NCI-H1048 (cell line): ENCODE measurements around the gene MYO15B.

ENCODE experiments used
- DNase-seq: peaks from one replicate; lab custom pipeline; 2025; lab: John Stamatoyannopoulos, UW

MYO15B gene

GRCh38 chr17:75587675-75588595, at the start of gene MYO15B:
Gene MYO15B (plus strand): TSS chr17:75587800. CDS start chr17:75588058, 258 bp downstream.
- DNase-seq, result no peak

- DNase-seq, result no peak
These were observed 47.5 kb upstream of the MYO15B start for GRCh38 chr17:75539967-75540729.

DNA sequence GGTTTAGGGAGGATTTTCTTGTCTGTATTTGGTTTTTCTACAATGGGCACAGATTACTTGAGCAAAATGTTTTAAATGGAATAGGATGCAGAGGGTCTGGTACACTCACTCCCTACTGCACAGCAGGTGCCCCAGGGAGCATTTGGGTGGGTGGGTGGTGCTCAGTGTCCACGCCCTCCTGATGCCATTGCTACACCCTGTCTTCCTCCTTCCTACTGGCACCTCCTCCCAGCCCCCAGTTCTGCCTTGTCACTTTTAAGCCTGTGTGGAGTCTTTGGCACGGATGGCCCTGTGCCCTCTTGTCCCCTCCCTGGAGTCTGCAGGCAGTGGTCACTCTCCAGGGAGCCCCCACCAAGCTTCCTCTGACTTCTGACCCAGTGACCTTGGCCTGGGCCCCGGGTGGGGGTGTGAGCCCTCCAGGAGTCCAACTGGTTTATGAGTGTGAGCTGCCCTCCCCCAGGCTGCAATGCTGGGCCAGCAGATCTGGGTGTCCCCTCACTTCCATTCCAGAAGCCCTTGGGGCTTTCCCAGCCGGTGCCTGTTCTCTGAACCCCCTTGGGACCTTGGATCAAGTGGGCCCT, 46.6 kb upstream of the MYO15B start:
- DNase-seq, result no peak

- no peak for DNase-seq
These were observed 45.4 kb upstream of the MYO15B start for GRCh38 chr17:75542229-75542628.

DNA sequence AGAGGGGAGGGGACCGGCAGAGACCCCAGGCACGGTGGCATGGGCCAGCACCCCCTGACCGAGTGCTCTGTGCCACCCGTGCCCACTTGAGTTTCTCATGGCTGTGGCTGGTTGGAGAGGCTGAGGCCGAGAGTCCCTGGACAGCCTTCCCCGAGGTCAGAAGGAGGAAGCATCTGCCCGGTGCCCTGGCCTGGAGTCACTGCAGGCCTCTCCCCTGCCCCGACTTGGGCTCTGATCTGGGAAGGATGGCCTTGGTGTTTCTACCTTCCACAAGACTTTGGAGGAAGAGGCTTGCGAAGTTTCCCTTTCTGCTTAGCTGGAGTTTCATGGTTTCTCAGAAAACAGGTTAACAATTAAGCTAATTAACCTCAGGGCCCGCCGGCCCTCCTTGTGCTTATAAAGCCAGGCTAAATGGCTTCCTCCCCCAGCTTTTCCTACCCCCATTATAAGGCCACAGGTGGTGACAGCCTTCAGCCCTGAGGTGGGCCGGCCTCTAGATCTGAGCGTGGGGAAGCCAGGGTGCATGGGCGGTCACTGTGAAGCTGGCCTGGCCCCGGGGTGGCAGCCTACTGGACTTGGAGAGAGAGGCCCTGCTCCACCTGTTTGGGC, 44.8 kb upstream of the MYO15B start:
- no peak for DNase-seq

DNA sequence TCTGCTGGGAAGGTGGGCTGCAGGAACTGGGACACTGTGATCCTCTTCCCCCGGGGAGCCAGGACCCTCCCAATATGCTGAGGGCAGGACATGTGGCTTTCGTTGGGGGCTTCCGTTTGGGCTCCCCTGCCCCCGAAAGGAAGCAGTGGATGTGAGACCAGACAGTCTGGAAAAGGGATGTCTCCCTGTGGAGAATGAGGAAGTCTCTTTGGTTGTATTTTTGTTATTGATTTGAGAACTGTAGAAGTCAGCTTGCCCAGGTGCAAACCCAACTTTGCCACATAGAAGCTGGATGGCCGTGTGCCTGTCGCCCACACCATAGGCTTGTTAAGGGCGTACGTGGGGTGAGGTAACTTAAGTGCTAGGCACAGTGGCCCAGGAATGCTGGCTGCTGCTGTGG, 43.4 kb upstream of the MYO15B start:
- no peak for DNase-seq

- DNase-seq, result no peak
These were observed 41.4 kb upstream of the MYO15B start for GRCh38 chr17:75546181-75546580.

DNA sequence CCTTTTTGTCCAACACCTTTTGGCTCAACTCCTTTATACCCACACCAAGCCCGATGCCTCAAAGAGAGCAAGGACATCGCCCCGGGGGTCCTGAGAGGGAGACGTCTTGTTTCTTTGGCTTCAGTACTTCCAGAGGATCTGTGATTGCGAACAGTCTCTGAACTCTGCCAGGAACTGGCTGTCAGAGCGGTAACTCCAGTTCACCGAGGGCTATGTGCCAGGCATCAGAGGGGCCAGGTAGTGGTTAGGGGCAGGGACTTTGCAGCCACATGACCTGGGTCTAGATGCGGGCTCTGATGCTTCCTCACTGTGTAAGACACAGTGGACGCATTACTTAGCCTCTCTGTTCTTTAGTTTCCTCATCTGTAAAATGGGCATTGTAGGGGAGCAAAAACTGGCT, 40.5 kb upstream of the MYO15B start:
- no peak for DNase-seq

- DNase-seq, result no peak
These were observed 38.8 kb upstream of the MYO15B start for GRCh38 chr17:75548813-75549212.

DNA sequence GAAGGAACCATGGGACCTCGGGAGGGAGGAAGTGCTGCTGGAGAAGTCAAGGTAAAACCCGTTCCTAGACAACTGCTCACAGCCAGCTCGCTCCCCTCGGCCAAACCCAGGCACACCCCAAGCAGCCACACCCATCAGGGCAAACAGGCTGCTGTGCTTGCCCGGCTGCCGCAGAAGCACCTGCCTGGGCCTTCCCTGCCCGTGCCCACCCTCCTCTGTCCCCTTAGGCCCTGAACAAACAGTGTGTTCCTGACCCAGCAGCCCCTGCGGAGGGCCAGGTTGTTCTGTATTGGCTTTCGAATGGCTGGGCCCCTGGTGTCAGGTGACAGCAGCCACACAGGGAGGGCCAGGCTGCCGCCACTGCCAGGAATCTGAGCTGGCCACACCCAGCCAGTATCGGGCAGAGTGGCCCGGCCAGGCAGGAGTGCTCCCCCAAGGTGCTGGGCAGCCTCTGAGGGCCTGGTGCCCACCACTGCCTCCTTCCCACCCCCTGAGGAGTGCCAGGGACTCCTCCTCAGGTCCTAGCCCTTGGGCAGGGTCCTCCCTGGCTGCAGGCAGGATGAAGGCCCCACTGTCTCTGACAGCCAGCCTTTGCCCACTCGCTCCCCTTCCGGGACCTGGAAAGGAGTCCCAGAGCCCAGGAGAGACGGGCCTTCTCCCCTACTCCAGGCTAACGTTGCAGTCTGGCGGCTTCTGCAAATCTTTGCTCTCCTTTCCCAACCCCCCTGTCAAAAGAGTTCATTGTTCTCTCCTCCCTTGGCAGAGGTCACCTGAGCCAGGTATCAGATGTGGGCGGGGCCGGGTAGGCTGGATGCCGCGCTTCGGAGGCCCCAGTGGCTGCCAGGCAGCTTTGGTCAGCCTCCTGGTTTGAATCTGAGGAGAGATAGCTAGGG, 38.1 kb upstream of the MYO15B start:
- peak; percentile 48 for DNase-seq

GRCh38 chr17:75550139-75550465, 37.5 kb upstream of the MYO15B start:
- no peak for DNase-seq

GRCh38 chr17:75551266-75551665, 36.3 kb upstream of the MYO15B start:
- DNase-seq, result no peak

DNA sequence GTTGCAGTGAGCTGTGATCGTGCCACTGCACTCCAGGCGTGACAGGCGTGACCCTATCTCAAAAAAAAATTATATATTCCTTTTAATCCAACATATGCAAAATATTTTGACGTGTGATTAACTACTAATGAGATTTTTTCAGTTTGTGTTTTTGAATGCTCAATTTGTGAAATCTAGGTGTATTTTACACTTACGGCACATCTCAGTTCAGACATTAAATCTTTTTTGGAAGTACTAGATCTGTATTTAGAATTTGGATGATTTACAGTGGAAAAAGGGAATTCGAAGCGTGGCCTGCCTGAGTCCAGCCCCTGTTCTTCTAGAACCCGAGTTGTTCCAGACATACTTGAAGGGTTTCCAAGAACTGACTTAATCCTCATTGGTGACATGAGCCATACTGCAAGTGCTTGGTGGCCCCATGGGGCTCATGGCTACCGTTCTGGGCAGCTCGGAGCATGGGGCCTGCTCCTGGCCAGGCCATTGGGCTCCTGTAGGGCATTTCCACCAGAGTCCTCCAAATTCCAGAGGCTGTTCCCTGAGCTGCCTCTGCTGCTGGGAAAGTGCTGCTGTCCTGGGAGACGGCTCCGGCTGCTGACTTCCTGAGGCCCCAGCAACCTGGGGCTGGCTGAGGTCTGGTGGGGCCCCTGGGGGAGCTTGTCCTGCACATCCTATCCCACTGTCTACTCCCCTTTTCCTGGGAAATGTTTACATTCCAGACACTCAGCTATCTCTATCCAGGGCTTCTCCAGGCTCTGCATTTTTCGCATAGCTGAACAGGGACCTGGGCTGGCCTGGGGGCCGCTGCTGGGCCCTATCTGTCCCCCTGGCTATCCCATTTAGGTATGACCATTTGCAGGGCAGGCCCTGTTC, 34.9 kb upstream of the MYO15B start:
- no peak for DNase-seq

- DNase-seq, result no peak
These were observed 34.1 kb upstream of the MYO15B start for GRCh38 chr17:75553295-75554110.

DNA sequence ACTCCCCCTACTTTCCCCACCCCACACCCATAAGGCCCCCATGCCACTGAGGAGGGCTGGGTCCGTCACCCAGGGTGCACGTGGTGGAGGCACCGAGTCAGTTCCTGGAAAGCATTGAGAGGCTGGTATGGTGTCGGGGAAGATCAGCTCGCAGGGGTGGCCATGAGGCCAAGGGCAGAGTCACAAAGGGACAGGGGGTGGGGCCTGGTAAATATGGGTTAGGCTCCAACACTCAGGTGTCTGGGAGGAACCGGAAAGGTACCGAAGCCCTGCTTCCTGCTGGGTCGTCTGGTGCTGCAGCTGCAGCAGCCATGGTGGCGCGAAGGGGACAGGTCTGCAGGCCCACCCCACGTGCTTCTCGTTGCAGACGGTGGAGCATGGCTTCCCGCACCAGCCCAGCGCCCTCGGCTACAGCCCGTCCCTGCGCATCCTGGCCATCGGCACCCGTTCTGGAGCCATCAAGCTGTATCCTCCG, 31.9 kb upstream of the MYO15B start:
- no peak for DNase-seq

DNA sequence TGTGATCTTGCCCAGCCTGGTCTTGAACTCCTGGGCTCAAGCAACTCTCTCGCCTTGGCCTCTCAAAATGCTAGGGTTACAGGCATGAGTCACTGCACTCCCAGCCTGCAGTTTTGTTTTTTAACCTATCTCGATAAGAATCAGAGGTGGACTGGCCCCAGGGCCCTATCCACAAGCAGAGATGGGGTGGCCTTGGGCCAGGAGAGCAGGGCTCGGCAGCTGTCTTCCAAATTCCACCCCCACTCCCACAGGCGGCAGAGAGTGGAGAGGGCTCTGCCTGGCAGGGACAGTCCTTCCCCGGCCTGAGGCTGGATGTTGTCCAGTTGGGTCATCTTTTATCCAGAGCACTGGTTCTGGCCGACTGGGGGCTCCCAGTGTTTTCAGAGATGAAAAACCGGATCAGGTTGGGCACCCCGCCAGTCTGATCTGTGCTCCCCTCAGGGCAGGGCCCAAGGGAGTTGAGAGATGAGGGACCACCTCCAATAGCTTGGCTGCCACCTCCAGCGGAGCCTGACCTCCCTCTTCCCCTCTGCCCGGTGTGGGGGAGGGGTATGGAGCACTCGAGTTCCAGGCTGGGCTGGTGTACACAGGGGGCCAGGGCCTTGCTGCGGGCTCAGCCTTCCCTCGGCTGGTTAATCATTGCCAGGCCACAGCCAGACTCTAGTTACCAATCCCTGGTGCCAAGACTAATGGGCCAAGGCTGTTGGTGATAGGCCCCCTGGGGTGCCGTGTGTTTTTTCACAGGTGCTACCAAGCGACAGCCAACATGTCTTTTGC, 30.3 kb upstream of the MYO15B start:
- no peak for DNase-seq

GRCh38 chr17:75557852-75558665, 29.5 kb upstream of the MYO15B start:
- no peak for DNase-seq
